ENCODE measurements around the gene IBSP.

Gene IBSP

DNA sequence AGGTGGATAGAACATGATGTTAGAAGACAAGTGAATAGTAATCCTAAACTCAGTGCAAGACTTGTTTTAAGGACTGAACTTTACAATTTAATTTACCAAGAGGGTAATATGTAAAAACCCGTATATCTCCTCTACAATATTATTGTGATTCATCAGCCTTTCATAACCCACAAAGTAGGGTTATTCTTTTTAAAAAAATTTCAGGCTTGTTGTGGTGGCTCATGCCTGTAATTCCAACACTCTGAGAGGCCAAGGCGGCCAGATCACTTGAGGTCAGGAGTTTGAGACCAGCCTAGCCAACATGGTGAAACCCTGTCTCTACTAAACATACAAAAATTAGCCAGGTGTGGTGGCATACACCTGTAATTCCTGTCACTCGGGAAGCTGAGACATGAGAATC is 7.2 kb downstream of the IBSP start:
- Histone ChIP-seq H3K36me3 (ENCODE audit: control insufficient read depth, insufficient read depth, low read length) (no peaks in the 10 kb centered on the region), H3K4me1 (ENCODE audit: control insufficient read depth, insufficient read depth, low read length) (no peaks in the 10 kb centered on the region), H3K9ac (ENCODE audit: low read depth, low read length) (no peak overlapping the region), H3K27ac (ENCODE audit: low read depth, low read length) (no peak overlapping the region), H3K4me3 (ENCODE audit: low read depth, low read length) (no peak overlapping the region), H3K9me3 (ENCODE audit: control insufficient read depth, insufficient read depth, low read length) (no peaks in the 10 kb centered on the region), H3K27me3 (ENCODE audit: control insufficient read depth, insufficient read depth, low read length) (no peaks in the 10 kb centered on the region)

DNA sequence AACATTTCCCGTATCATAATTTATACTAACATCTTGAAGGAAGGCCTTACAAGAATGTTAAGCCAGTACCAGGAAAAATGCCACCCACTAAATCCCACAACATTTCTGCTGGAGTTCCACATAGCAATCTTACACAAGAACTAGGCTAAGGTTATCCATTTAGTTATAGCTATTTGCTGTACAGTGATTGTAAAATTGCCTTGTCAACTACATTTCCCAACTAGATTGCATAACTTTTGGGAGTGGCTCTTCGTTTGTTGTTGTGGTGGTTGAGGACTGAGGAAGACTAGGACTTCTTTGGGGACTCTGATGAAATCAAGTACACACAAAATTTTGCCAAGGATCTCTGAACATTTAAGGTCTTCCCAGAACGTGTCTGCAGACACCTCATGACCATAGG is 8.0 kb downstream of the IBSP start:
- H3K9me3 ChIP-seq (ENCODE audit: control insufficient read depth, insufficient read depth, low read length): no peaks in the 10 kb centered on the region
- no peaks in the 10 kb centered on the region for H3K36me3 ChIP-seq (ENCODE audit: control insufficient read depth, insufficient read depth, low read length)
- H3K4me1 ChIP-seq (ENCODE audit: control insufficient read depth, insufficient read depth, low read length): no peaks in the 10 kb centered on the region
- no peaks in the 10 kb centered on the region for H3K27me3 ChIP-seq (ENCODE audit: control insufficient read depth, insufficient read depth, low read length)
- H3K27ac ChIP-seq (ENCODE audit: low read depth, low read length): no peak overlapping the region
- H3K4me3 ChIP-seq (ENCODE audit: low read depth, low read length): no peak overlapping the region
- H3K9ac ChIP-seq (ENCODE audit: low read depth, low read length): no peak overlapping the region

- Histone ChIP-seq H3K9me3 (ENCODE audit: control insufficient read depth, insufficient read depth, low read length) (no peaks in the 10 kb centered on the region), H3K9ac (ENCODE audit: low read depth, low read length) (no peak overlapping the region), H3K27me3 (ENCODE audit: control insufficient read depth, insufficient read depth, low read length) (no peaks in the 10 kb centered on the region), H3K4me1 (ENCODE audit: control insufficient read depth, insufficient read depth, low read length) (no peaks in the 10 kb centered on the region), H3K4me3 (ENCODE audit: low read depth, low read length) (no peak overlapping the region), H3K27ac (ENCODE audit: low read depth, low read length) (no peak overlapping the region), H3K36me3 (ENCODE audit: control insufficient read depth, insufficient read depth, low read length) (no peaks in the 10 kb centered on the region)
Measured at GRCh38 chr4:87811977-87812376, 12.6 kb downstream of the IBSP start.

GRCh38 chr4:87819281-87819919 is 20.0 kb downstream of the IBSP start:
- H3K4me3 ChIP-seq (ENCODE audit: low read depth, low read length): no peak overlapping the region
- peaks cover 11% of the 10 kb centered on the region; the same call in 1 of the 2 replicates for H3K4me1 ChIP-seq (ENCODE audit: control insufficient read depth, insufficient read depth, low read length)
- H3K36me3 ChIP-seq (ENCODE audit: control insufficient read depth, insufficient read depth, low read length): no peaks in the 10 kb centered on the region
- no peaks in the 10 kb centered on the region for H3K27me3 ChIP-seq (ENCODE audit: control insufficient read depth, insufficient read depth, low read length)
- H3K27ac ChIP-seq (ENCODE audit: low read depth, low read length): peak overlapping the region; percentile 94
- no peaks in the 10 kb centered on the region for H3K9me3 ChIP-seq (ENCODE audit: control insufficient read depth, insufficient read depth, low read length)
- no peak overlapping the region for H3K9ac ChIP-seq (ENCODE audit: low read depth, low read length)

GRCh38 chr4:87823200-87823599 is 23.8 kb downstream of the IBSP start:
- no peak overlapping the region for H3K9ac ChIP-seq (ENCODE audit: low read depth, low read length)
- H3K27ac ChIP-seq (ENCODE audit: low read depth, low read length): no peak overlapping the region
- peaks cover 11% of the 10 kb centered on the region; the same call in 1 of the 2 replicates for H3K4me1 ChIP-seq (ENCODE audit: control insufficient read depth, insufficient read depth, low read length)
- H3K4me3 ChIP-seq (ENCODE audit: low read depth, low read length): no peak overlapping the region
- no peaks in the 10 kb centered on the region for H3K27me3 ChIP-seq (ENCODE audit: control insufficient read depth, insufficient read depth, low read length)
- H3K36me3 ChIP-seq (ENCODE audit: control insufficient read depth, insufficient read depth, low read length): no peaks in the 10 kb centered on the region
- no peaks in the 10 kb centered on the region for H3K9me3 ChIP-seq (ENCODE audit: control insufficient read depth, insufficient read depth, low read length)

GRCh38 chr4:87823724-87824123 is 24.4 kb downstream of the IBSP start:
- Histone ChIP-seq H3K27ac (ENCODE audit: low read depth, low read length) (no peak overlapping the region), H3K27me3 (ENCODE audit: control insufficient read depth, insufficient read depth, low read length) (no peaks in the 10 kb centered on the region), H3K36me3 (ENCODE audit: control insufficient read depth, insufficient read depth, low read length) (no peaks in the 10 kb centered on the region), H3K9me3 (ENCODE audit: control insufficient read depth, insufficient read depth, low read length) (no peaks in the 10 kb centered on the region), H3K4me3 (ENCODE audit: low read depth, low read length) (no peak overlapping the region), H3K9ac (ENCODE audit: low read depth, low read length) (no peak overlapping the region), H3K4me1 (ENCODE audit: control insufficient read depth, insufficient read depth, low read length) (peaks cover 11% of the 10 kb centered on the region; the same call in 1 of the 2 replicates)

DNA sequence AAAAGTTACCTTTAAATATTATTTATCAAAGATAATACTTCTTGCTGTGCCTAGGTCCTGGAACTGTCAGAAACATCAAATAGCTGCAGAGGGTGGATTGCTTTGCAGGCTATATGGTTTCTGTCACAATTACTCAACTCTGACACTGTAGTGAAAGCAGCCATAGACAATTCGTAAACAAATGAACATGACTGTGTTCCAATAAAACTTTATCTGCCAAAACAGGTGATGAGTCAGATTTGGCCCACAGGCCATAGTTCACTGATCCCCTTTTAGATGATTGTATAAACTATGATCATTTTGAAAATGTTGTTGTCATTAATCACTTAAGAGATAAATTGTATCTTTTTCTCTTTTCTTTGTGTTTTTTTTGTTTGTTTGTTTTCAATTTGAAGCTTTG is 25.0 kb downstream of the IBSP start:
- H3K27me3 ChIP-seq (ENCODE audit: control insufficient read depth, insufficient read depth, low read length): no peaks in the 10 kb centered on the region
- H3K4me1 ChIP-seq (ENCODE audit: control insufficient read depth, insufficient read depth, low read length): peaks cover 7% of the 10 kb centered on the region; the same call in 1 of the 2 replicates
- H3K27ac ChIP-seq (ENCODE audit: low read depth, low read length): no peak overlapping the region
- no peak overlapping the region for H3K9ac ChIP-seq (ENCODE audit: low read depth, low read length)
- H3K9me3 ChIP-seq (ENCODE audit: control insufficient read depth, insufficient read depth, low read length): no peaks in the 10 kb centered on the region
- H3K36me3 ChIP-seq (ENCODE audit: control insufficient read depth, insufficient read depth, low read length): no peaks in the 10 kb centered on the region
- no peak overlapping the region for H3K4me3 ChIP-seq (ENCODE audit: low read depth, low read length)

DNA sequence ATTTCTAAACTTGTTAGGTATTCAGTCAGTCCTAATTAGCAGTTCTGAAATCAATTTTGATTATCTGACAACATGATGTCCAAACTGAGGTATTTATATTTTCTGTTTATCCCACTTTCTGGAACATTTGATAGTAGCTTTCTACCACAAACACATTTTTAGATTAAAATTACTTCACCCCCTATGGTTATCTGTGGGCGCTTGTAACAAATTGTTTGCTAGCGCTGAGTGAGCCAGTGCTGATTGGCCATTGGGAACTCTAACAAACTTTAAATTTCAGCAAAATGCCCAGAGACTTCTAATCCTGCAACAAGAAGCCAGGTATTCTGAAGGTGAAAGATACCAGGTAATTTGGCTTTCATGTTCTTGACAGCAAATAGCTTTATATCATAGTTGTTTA is 33.3 kb downstream of the IBSP start, which contains the start of gene MEPE:
Gene MEPE (plus strand): TSS at position 301 of the 400 bp plus-strand sequence. CDS start 1,746 bp downstream, outside the sequence.
- Histone ChIP-seq H3K27me3 (ENCODE audit: control insufficient read depth, insufficient read depth, low read length) (no peaks in the 10 kb centered on the region), H3K36me3 (ENCODE audit: control insufficient read depth, insufficient read depth, low read length) (no peaks in the 10 kb centered on the region), H3K9me3 (ENCODE audit: control insufficient read depth, insufficient read depth, low read length) (no peaks in the 10 kb centered on the region), H3K9ac (ENCODE audit: low read depth, low read length) (no peak within 1 kb of the TSS), H3K4me1 (ENCODE audit: control insufficient read depth, insufficient read depth, low read length) (peaks cover 6% of the 10 kb centered on the region; the same call in 1 of the 2 replicates), H3K4me3 (ENCODE audit: low read depth, low read length) (no peak within 1 kb of the TSS), H3K27ac (ENCODE audit: low read depth, low read length) (no peak within 1 kb of the TSS)

GRCh38 chr4:87834401-87834800 is 35.0 kb downstream of the IBSP start:
- H3K4me3 ChIP-seq (ENCODE audit: low read depth, low read length): no peak overlapping the region
- H3K27me3 ChIP-seq (ENCODE audit: control insufficient read depth, insufficient read depth, low read length): no peaks in the 10 kb centered on the region
- H3K4me1 ChIP-seq (ENCODE audit: control insufficient read depth, insufficient read depth, low read length): peaks cover 15% of the 10 kb centered on the region
- no peak overlapping the region for H3K27ac ChIP-seq (ENCODE audit: low read depth, low read length)
- no peak overlapping the region for H3K9ac ChIP-seq (ENCODE audit: low read depth, low read length)
- no peaks in the 10 kb centered on the region for H3K9me3 ChIP-seq (ENCODE audit: control insufficient read depth, insufficient read depth, low read length)
- H3K36me3 ChIP-seq (ENCODE audit: control insufficient read depth, insufficient read depth, low read length): no peaks in the 10 kb centered on the region

GRCh38 chr4:87835197-87835596 is 35.8 kb downstream of the IBSP start:
- Histone ChIP-seq H3K4me1 (ENCODE audit: control insufficient read depth, insufficient read depth, low read length) (peaks cover 23% of the 10 kb centered on the region), H3K9ac (ENCODE audit: low read depth, low read length) (no peak overlapping the region), H3K27ac (ENCODE audit: low read depth, low read length) (no peak overlapping the region), H3K36me3 (ENCODE audit: control insufficient read depth, insufficient read depth, low read length) (no peaks in the 10 kb centered on the region), H3K4me3 (ENCODE audit: low read depth, low read length) (no peak overlapping the region), H3K27me3 (ENCODE audit: control insufficient read depth, insufficient read depth, low read length) (no peaks in the 10 kb centered on the region), H3K9me3 (ENCODE audit: control insufficient read depth, insufficient read depth, low read length) (no peaks in the 10 kb centered on the region)

- H3K27ac ChIP-seq (ENCODE audit: low read depth, low read length): no peak overlapping the region
- no peaks in the 10 kb centered on the region for H3K36me3 ChIP-seq (ENCODE audit: control insufficient read depth, insufficient read depth, low read length)
- no peak overlapping the region for H3K9ac ChIP-seq (ENCODE audit: low read depth, low read length)
- no peaks in the 10 kb centered on the region for H3K27me3 ChIP-seq (ENCODE audit: control insufficient read depth, insufficient read depth, low read length)
- H3K4me3 ChIP-seq (ENCODE audit: low read depth, low read length): no peak overlapping the region
- H3K4me1 ChIP-seq (ENCODE audit: control insufficient read depth, insufficient read depth, low read length): peaks cover 23% of the 10 kb centered on the region
- no peaks in the 10 kb centered on the region for H3K9me3 ChIP-seq (ENCODE audit: control insufficient read depth, insufficient read depth, low read length)
Measured at GRCh38 chr4:87835743-87836142, 36.4 kb downstream of the IBSP start.

All from HUES48 (cell line).